HG03025 (cell line): ENCODE results near the gene CHN1.

Experiments used
- ATAC-seq: cut with Tn5 transposase; IDR thresholded peaks from one replicate; pipeline ENCODE4 v1.9.1; 2021; ENCODE audit warnings: mild to moderate bottlenecking, moderate library complexity; ENCODE audit not compliant: unreplicated experiment, low FRiP score

Gene CHN1

DNA sequence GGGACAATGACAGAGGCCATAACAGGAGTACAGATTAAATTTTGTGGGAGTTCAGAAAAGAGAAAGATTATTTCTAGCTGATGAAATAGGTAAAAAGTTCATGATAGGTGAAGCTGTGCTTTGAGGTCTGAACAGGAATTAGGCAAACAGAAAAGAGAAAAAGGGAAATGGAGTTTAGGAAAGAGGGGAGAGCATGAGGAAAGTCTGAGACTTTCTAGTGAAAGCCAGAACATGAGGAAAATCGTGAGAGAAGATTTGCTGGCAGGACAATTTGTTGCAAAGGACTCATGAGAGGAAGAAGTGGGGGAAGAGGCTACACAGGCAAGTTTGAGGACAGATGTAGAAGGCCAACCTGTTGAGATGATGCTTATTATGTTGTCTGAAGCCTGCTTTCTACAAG lies 6.3 kb upstream of the CHN1 start:
- ATAC-seq = no peak

GRCh38 chr2:175010848-175011254 lies 5.7 kb upstream of the CHN1 start:
- ATAC-seq = no peak

DNA sequence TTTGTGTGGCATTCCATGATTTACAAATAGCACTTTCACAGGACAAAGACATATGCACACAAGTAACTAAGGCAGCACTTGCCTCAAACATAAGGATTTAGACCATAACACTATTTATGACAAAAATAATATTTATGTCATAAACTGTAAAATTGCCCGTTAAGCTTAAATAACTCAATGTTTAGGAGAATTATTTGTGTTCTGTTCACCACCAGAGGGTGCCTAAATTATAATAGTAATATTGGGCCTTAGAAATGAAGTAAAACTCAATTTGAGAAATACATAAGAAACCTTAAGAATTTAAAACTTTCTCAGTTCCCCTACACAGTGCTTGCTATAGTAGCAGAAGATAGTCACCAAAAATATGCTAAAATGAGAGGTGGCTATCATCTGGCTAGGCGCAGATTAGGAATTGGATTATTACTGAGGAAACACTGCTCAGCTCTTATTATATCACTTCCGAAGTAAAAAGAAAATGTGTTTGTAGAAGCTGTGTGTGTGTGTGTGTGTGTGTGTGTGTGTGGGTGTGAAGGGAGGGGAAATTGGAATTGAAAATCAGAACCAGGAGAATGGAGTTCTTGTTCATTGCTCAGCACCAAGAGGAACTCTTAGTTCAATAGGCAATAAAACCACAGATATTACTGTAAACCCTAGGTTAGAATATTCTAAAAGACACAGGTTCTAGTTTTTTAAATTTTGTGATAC lies 4.9 kb upstream of the CHN1 start:
- no peak for ATAC-seq

- ATAC-seq = no peak
These were observed 3.8 kb upstream of the CHN1 start for GRCh38 chr2:175008801-175009495.

DNA sequence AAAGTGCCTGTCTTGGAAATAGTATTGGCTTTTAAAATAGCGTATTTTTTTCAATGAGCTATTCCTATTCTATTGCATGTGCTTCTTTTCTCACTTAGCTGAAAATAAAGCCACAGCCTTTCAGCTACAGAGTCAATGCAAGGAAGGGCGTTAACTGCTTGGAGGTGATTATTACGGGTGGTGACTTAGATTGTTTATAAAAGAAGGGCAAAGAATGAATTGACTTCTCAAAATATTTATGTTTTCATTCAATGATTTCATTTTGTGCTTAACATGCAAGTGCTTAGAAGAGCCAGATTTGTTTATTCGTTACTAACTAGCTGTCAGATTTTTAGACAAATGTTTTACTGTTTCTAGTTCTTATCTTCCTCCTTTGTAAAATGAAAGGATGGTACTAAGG lies 2.8 kb upstream of the CHN1 start:
- ATAC-seq = no peak

DNA sequence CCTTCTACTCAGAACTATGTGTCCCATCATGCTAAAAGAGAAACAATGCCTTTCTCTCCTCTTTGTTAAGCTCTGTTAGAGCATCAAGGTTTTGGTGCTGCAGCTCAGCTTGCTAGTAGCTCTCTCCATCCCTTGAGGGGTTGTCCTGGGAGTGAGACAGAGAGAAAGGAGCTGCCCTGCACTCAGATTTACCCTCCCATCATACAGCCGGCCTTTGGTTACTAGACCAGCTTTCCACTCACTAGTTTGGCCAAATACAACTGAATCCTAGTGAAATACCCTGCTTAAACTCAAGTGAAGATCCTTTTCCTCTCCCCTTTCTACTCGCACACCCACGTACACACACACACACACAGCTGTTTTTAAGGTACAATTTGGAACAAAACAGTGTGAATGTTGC lies 2.3 kb upstream of the CHN1 start:
- ATAC-seq = no peak

DNA sequence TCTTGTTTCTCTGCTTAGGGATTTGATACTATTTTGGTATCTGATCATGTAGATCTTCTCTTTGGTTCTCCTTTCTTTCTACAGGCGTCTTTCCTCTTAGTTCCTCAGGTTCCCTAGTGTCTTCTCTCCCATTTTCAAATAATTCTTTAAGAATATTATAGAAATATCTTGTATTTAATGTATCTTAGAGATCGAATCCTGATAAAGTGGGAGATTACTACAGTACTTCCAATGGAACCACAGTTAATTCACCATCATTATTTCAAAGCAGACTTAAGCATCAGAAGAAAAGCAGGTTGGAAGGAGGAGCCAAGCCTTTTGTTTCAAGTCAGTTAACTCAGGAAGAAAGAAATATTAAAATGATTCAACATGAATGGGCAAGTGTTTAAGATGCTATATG lies 1.1 kb upstream of the CHN1 start:
- ATAC-seq = no peak

DNA sequence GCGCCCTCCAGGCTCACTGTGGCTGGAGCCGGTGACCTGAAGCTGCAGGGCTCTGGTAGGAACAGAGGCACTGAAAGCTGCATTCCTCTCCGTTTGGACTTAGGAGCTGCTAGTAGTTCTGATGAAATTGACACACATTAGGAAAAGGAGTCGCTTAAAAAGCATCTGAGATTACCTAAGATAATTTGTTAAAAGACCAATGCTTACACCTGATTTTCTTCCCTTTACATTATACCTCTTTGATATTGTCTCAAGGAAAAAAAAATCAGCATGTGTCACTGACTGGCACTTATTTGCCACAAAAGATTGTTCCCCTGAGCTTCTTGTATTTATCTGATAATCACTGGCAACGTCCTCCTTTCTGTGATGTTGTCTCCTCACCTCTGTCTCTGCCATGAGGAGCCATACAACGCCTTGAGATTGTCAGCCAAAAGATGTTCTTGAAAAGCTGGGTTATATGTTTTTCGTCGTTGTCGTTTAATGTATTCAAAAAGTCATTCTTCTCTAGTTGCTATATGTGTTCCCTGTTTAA lies 618 bp upstream of the CHN1 start:
- no peak for ATAC-seq

DNA sequence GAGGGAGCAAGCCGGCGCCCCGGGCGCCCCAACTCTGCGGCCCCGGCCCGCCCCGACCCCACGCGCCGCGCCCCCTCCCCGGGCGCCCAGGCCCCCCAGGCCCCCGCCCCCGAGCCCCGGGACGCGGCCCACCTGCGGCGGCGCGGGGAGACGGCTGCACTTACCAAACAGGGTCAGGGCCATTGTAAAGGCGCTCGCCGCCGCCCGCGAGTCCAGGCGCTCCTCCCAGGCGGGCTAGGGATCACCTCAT lies 526 bp downstream of the CHN1 start:
- ATAC-seq = no peak

GRCh38 chr2:175003875-175004729 lies 1.1 kb downstream of the CHN1 start:
- peak; percentile 28 for ATAC-seq

DNA sequence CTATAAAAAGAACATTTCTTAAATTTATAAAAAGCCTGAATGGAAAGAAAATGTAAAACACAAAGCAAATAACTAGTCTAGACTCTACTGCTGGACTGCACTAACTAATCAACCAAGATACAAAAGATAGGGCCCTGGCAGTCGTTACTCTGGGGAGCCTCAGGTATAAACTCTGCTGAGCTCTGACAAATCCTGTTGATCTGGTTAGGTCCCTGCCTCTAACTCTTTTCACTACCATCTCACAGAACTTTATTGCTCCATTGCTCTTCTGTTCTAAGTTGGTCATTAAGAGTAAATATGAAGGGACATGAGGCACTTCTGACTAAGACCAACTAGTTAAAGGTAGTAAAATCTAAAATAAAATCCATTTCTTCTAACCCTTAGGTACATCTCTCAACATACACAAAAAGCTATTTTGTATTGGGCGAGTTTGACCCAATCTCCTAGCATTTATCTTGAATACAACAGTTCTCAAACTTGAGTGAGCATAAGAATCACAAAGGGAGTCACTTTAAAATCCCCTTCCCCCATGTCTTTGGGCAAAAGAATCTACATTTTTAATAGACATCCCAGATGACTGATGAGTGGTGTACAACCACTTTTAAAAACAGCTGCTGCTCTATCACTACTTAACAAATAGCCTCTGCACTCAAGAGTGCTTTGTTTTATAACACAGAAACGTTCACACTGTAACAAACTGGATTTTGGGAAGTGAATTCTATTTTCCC lies 2.5 kb downstream of the CHN1 start:
- no peak for ATAC-seq

DNA sequence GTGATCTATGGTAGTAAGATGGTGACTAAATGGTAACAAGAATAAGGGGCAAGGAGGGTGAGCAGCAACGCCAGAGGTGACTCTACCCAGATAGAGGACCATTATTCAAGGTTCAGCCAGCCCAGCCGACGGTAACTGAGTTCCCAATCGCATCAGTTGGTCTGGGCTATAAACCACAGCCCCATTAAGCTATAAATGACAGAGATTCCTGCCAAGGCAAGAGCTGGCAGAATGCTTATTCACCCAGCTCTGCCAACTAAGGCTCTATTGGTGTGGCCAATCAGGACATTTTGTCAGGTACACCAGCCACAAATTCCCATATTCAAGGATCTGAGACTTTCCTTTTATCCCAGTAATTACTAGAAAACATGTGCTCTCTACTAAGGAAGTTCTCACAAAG lies 3.6 kb downstream of the CHN1 start:
- no peak for ATAC-seq

DNA sequence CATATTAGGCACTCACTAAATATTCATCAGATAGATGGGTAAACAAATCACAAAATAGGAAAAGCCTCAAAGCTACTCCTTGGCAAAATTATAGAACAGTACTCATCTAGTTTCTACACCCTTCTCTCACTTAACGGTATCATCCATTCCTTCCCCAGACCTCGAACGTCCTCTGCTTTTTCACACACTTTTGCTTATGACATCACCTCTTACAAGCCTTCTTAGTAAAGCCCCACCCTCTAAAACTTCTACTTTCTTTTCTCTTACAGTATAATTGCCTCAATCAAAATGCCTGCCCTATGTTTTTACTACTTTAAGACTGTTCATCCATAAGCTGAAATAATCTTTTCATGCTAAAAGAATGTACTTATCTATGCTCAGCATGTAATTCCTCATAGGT lies 8.1 kb downstream of the CHN1 start:
- no peak for ATAC-seq

DNA sequence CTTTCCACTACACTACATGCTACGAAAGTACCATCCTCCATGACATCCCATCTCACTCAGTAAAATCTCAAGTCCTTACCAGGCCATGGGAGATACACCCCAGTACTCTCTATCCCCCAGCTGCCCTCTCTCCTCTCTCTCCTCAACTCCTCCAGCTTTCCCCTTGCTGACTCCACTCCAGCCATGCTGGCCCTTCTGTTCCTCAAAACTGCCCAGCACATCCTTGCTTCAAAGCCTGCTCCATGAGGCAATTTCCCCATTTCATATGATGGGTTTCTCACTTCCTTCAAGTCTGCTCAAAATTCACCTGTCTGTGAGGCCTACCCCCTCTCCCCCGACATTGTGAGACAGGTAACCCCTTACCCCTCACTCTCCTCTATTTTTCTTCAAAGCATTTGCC lies 8.6 kb downstream of the CHN1 start:
- no peak for ATAC-seq

DNA sequence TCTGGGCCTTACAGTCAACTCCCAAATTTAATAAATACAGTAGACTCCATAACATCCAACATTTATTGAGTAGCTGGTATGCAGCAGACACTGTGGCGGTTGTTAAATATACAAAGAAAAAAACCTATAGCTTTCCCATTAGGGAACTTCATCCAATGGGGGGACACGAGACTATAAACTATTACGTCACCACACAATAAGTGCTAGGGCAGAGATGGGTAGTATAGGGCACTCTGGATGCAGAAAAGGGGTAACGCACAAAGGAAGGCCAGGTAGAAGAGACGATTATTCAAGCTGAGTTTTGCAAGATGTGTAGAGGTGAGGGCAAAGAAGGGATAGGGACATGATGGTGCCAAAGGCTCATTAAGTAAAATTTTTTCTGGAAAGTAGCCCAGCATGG lies 10.8 kb downstream of the CHN1 start:
- no peak for ATAC-seq

- ATAC-seq = no peak
These were observed 12.3 kb downstream of the CHN1 start for GRCh38 chr2:174992886-174993285.

- no peak for ATAC-seq
These were observed 19.6 kb downstream of the CHN1 start for GRCh38 chr2:174985614-174986013.

- ATAC-seq = no peak
These were observed 20.6 kb downstream of the CHN1 start for GRCh38 chr2:174984561-174984960.

DNA sequence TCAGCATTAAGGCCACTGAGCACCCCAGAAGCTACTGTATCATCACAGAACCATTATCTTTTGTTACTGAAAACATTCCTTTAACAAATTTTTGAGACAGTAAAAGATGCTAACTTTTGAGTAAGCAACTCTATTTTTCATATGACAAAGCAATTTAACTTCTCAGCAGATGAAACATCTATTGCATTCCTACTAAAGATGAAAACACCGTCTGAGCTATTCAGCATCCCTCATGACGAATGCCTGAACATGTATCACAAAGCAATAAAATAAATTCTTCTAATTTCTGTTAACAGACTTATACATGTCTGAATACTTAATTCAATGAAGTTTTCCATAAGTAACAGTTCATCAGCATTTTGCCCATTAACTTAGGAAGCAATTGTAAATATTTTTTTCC lies 23.9 kb downstream of the CHN1 start:
- ATAC-seq = no peak

DNA sequence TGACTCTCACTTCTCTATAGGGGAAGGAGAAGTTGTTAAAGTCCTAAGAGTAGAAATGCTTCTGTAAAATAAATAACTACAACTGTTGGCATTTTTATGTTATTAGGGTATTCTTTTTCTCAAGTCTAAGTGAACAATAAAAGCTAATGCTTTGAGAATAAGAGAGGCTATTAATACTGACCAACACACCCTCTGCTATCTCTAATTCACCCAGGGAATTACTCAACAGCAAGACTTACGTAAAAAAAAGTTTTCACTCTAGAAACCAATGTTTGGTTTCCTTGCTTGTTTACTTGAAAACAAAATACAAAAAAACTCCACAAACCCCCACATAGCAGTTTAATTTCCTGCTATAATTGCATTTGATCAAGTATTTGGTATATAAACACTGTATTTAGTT lies 25.2 kb downstream of the CHN1 start:
- no peak for ATAC-seq

GRCh38 chr2:174977364-174977763 lies 27.8 kb downstream of the CHN1 start:
- no peak for ATAC-seq
